ENCODE measurements around the gene LRRFIP1.
A peak's percentile ranks its signal among the peaks of the same experiment; 100 is the strongest.

The LRRFIP1 gene

GRCh38 chr2:237724811-237725478, 97.6 kb downstream of the LRRFIP1 start:
- DNase-seq (ENCODE audit: low spot score) = no peak

DNA sequence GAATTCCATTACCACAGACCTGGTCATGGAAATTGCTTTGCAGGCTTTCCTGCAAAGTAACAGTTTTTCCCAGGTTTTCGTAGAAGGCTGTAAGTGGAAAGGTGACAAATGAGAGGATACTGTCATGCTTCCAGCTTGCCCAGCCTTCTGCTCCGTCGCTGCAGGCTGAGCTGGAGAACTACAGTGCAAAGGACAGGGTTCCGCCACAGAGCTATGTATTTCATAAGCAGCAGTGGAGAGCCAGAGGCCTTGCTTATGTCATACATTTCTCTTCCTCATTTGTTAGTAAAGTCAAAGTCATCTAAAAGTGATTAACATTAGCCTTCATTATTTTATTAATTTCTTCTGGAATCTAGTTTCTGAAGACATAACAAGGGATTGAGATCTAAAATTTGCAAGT, 98.3 kb downstream of the LRRFIP1 start:
- DNase-seq (ENCODE audit: low spot score) = no peak

GRCh38 chr2:237726401-237726830, 99.0 kb downstream of the LRRFIP1 start:
- DNase-seq (ENCODE audit: low spot score) = no peak

- no peak for DNase-seq (ENCODE audit: low spot score)
Observed at GRCh38 chr2:237727363-237727762, 100.0 kb downstream of the LRRFIP1 start.

- DNase-seq (ENCODE audit: low spot score) = no peak
Observed at GRCh38 chr2:237729681-237730475, 102.5 kb downstream of the LRRFIP1 start.

GRCh38 chr2:237731663-237732062, 104.3 kb downstream of the LRRFIP1 start:
- DNase-seq (ENCODE audit: low spot score) = no peak

DNA sequence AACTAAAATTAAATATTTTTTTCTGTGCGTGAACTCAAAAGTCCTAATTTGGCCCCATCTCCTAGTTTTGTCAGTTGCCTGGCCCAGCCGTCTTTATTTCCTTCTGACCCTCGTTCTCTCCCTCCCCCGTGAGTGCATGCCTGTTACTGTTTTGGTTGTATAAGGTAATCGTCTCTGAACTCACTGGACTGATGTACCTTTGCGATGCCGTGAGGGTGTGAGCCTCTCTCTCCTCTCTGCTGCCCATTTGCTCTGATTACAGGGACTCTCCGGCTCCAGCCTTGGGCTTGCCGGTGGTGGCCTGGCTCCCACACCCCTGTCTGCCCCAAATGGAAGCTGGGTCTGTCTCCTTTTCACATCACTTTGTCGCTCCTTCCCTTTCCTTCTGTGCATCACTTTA, 104.7 kb downstream of the LRRFIP1 start:
- no peak for DNase-seq (ENCODE audit: low spot score)

DNA sequence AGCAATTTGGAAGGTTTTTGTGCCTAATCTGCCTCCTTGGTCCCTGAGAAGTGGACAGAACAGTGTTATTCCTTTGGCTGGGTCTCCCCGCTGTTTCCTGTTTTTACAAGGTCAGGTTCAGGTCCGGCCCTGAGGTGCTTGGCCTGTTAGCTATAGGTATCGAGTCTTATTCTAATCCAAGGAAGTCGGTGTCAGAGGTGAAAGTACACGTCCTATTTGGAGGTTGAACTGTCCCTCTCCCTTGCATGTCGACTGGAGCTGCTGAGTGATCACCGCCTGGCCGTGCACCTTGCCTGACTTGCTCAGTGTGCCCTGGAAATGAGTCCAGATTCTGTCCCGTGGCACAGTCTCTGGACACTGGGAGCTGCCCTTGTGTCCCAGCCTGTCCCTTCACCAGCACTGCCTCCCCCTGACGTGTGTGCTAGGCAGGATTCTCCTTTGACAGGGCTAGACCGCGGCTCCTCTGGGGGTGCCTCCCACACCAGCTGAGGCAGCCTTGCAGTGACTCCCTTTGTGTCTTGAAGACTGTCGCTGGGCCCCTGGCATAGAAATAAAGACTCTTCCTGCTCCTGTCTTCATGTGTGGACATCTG, 105.5 kb downstream of the LRRFIP1 start:
- DNase-seq (ENCODE audit: low spot score) = peak; percentile 28

DNA sequence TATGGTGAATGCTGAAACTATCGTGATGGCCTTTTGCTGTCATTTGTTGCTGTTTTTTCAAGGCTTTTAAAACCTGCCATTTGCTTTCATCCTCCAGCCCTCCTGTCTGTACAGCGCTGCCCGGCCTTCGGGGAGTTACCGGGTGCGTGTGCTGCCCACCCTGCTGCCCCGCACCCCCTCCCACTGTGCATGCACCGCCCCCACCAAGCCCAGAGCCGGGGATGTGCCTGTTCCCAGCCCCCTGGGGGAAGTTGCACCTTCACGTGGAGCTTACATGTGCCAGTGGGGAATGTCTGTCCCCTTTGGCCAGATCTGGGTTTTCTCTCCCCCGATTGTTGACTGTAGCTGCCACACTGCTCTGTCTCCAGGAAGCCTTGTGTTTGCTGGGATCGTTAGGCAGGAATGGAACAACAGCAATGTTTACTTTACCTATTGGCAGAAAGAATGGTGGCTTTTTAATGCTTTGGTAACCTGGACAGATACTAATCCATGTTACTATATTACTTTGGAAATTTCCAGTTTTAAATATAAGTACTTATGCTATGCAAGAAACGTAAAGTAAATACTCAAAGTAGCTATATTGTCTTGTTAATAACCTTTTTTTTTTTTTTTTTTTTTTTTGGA, 106.4 kb downstream of the LRRFIP1 start:
- DNase-seq (ENCODE audit: low spot score) = no peak

- no peak for DNase-seq (ENCODE audit: low spot score)
Observed at GRCh38 chr2:237734905-237735623, 107.7 kb downstream of the LRRFIP1 start.

DNA sequence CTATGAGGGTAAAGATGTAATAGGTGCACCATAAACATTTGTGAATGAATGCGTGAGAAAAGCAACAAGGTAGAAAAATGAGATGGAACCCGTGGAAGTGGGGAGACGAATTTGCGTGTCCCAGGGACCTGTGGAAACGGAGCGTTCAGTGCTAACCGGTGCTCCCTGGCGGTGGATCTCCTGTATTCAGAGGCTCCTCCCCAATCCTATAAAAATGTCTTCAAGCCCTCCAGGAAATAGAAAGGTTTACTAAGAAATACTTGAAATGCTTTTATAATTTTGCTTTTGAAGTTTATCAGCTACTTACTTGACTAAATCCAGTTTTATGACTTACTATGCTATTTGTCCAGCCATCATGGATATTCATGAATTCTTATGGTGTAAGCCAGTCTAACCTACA, 108.4 kb downstream of the LRRFIP1 start:
- no peak for DNase-seq (ENCODE audit: low spot score)

DNA sequence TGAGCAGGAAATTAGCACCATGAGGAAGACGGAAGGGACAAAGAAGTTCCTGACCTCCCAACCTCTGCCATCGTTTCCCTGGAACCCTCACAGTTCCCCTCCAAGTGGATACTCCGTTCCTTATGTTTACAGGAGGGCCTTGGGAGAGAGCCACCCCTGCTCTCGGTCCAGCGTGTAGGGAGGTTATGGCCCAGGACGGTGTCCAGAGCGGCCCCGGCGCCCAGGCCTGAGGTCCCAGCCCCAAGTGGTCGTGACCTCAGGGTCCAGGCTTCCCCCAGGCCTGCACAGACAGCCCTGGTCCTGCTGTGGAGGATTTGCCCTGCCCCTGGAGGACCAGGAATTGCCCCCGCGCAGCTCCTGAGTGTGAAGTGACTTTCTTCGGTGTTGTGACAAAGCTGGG, 109.4 kb downstream of the LRRFIP1 start:
- no peak for DNase-seq (ENCODE audit: low spot score)

GRCh38 chr2:237737196-237737865, 109.9 kb downstream of the LRRFIP1 start:
- no peak for DNase-seq (ENCODE audit: low spot score)

GRCh38 chr2:237738255-237738654, 110.9 kb downstream of the LRRFIP1 start:
- DNase-seq (ENCODE audit: low spot score) = no peak

GRCh38 chr2:237739101-237739500, 111.7 kb downstream of the LRRFIP1 start:
- no peak for DNase-seq (ENCODE audit: low spot score)

- DNase-seq (ENCODE audit: low spot score) = no peak
Observed at GRCh38 chr2:237742191-237742590, 114.8 kb downstream of the LRRFIP1 start.

DNA sequence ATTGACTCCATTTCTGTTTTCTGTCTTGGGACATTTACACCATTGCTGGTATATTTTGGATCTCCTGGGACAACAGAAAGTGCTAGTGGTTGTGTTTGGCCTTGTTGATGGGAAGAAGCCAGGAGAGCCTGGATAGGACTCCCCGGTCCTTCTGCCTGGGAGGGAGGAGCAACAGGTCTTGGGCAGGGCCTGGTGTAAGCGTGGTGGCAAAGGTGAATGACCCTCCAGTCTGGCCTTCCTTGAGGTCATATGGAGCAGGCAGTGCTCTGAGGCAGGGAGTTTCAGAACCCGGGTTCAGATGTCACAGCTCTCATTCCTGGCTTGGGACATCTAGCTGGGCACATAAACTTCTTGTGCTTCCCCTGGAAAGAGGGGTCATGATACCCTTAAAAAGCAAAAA, 115.2 kb downstream of the LRRFIP1 start:
- no peak for DNase-seq (ENCODE audit: low spot score)

- no peak for DNase-seq (ENCODE audit: low spot score)
Observed at GRCh38 chr2:237743024-237743423, 115.6 kb downstream of the LRRFIP1 start.

DNA sequence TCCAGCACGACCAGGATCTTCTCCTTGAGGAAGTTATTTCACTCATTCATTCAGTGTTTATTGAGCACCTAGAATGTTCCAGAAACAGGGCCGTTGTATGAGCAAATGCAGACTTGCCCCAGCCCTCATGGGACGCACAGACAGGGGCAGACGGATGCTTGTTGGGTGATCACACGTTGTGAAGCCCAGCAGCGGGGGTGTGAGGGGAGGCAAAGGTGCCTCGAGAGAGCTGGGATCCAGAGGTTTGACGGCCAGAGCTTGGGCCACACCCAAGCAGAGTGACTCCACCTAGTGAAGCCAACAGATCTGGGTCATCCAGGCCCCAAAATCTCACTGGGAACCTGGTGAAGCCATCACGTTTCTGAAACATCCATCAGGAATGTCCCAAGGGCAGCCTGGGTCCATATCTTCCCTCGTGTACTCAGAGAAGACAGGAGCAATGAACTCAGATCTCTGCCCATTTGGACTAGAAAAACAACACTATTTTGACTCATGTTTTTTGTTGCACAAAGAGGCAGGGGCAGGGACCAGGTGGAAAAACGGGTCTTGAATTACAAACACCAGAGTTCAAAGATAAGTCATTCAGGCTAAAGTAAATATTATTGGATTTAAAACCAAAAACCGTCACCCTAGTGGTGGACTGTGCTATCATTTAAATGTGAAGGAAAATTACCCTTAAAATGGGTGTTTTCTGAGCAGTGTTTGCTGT, 116.3 kb downstream of the LRRFIP1 start:
- no peak for DNase-seq (ENCODE audit: low spot score)

DNA sequence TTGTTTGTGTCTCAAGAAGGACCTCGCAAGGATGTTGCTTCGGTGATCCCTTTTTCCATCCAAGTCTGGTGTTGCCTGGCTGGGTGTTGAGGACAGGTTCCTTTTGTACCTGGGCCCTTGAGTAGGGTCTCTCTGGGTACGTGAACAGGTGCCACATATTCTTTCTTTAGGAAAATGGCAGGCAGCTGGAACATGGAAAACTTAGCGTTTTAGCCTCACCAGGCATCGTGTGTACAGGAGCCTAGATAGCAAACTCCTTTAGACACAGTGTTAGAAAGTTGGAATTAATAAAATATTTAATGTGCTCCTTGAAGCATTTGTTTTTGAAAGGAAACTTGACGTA, 116.9 kb downstream of the LRRFIP1 start:
- DNase-seq (ENCODE audit: low spot score) = no peak

All from Ammon's horn (tissue), 1 donor.